B cell (primary cell): Measurements from ENCODE around the gene TPCN1. TPM values are rescaled to one million over a fixed set of nuclear protein-coding genes. Genes with fewer than 3 reads are reported as not detected.
A peak's percentile ranks its signal among the peaks of the same experiment; 100 is the strongest.

Source experiments
- ATAC-seq: fragments of 200-7000 bp; cut with Tn5 transposase; one replicate; pipeline ENCODE4 v1.10.0; 2021; ENCODE audit warnings: low read depth, mild to moderate bottlenecking, moderate number of reproducible peaks, moderate library complexity
- CTCF ChIA-PET: fragments of 350-600 bp; sonication (Branson Sonifier 250); formaldehyde crosslinking; loops from one replicate; lab custom pipeline; 2021; ENCODE audit warnings: antibody characterized with exemption, inconsistent platforms; lab: Charles Lee
- POLR2A ChIA-PET: fragments of 350-600 bp; sonication (Branson Sonifier 250); formaldehyde crosslinking; loops from one replicate; lab custom pipeline; 2021; ENCODE audit warnings: antibody characterized with exemption; lab: Charles Lee
- DNase-seq: peaks from one replicate; pipeline ENCODE4 v3.0.0; 2013
- H2AFZ ChIP-seq: 2 replicates; pipeline ENCODE4 v1.6.1; 2012; ENCODE audit warnings: mild to moderate bottlenecking, low read depth, low read length; ENCODE audit not compliant: insufficient read depth, poor library complexity, severe bottlenecking
- H3K27ac ChIP-seq, 2 donors: 1 replicate in 1 of 2; 2 replicates in 1 of 2; pipeline ENCODE4 v1.5.1; 2012 to 2013; ENCODE audit warnings: low read length in 2 of 2, mild to moderate bottlenecking in 2 of 2, moderate library complexity in 1 of 2
- H3K27me3 ChIP-seq, 4 experiments: fragments of 200-600 bp in 1 of 4; sonication (generic) in 1 of 4; replicated peaks in 1 of 4; 1 replicate in 2 of 4; 2 replicates in 2 of 4; pipeline versions ENCODE4 v1.6.1 to v1.7.0; 2013 to 2016; ENCODE audit warnings: low read length in 3 of 4, mild to moderate bottlenecking in 2 of 4, mixed read lengths in 1 of 4, moderate library complexity in 1 of 4; ENCODE audit not compliant: insufficient read depth in 4 of 4, control insufficient read depth in 3 of 4; ENCODE audit errors: control extremely low read depth in 1 of 4
- H3K36me3 ChIP-seq, 2 experiments: replicated peaks in 1 of 2; 1 replicate in 1 of 2; 2 replicates in 1 of 2; pipeline versions ENCODE4 v1.6.1 to v1.7.1; 2013; ENCODE audit warnings: low read length in 1 of 2; ENCODE audit not compliant: insufficient read depth in 2 of 2, control insufficient read depth in 1 of 2; ENCODE audit errors: control extremely low read depth in 1 of 2, extremely low read depth in 1 of 2
- H3K4me1 ChIP-seq, 2 donors: fragments of 200-600 bp in 1 of 2; sonication (generic) in 1 of 2; 1 replicate in 1 of 2; 2 replicates in 1 of 2; pipeline versions ENCODE4 v1.5.1 to v1.6.1; 2013 to 2017; ENCODE audit warnings: low read length in 2 of 2; ENCODE audit not compliant: control insufficient read depth in 2 of 2, insufficient read depth in 2 of 2
- H3K4me2 ChIP-seq: replicated peaks from 2 replicates; pipeline ENCODE3; 2012; ENCODE audit warnings: mild to moderate bottlenecking, low read depth, low read length; ENCODE audit not compliant: poor library complexity, severe bottlenecking
- H3K4me3 ChIP-seq, 5 experiments: fragments of 200-600 bp in 1 of 5; sonication (generic) in 1 of 5; 1 replicate in 3 of 5; 2 replicates in 2 of 5; pipeline versions ENCODE4 v1.5.1 to v1.7.0; 2011 to 2016; ENCODE audit warnings: low read length in 4 of 5, mild to moderate bottlenecking in 4 of 5, low read depth in 2 of 5, control low read depth in 1 of 5, moderate library complexity in 1 of 5; ENCODE audit not compliant: insufficient read depth in 1 of 5; ENCODE audit errors: control extremely low read depth in 1 of 5, extremely low read depth in 1 of 5
- H3K79me2 ChIP-seq: fragments of 200-600 bp; sonication (generic); one replicate; pipeline ENCODE4 v1.6.0; 2016; ENCODE audit warnings: low read length; ENCODE audit not compliant: control insufficient read depth, insufficient read depth
- H3K9ac ChIP-seq: fragments of 200-600 bp; sonication (generic); 2 replicates; pipeline ENCODE4 v1.6.1; 2017; ENCODE audit warnings: mild to moderate bottlenecking, low read length, moderate library complexity
- H3K9me3 ChIP-seq, 3 donors: one replicate each; pipeline versions ENCODE4 v1.6.1 to v1.7.1; 2013; ENCODE audit warnings: low read length in 2 of 3; ENCODE audit not compliant: control insufficient read depth in 2 of 3, insufficient read depth in 1 of 3; ENCODE audit errors: control extremely low read depth in 1 of 3
- H4K20me1 ChIP-seq: 2 replicates; pipeline ENCODE4 v1.6.0; 2012; ENCODE audit warnings: mild to moderate bottlenecking, low read length; ENCODE audit not compliant: insufficient read depth, control insufficient read depth, poor library complexity, severe bottlenecking
- H3K27ac Mint-ChIP-seq: one replicate; pipeline ENCODE4 v1.8.0; 2021; ENCODE audit warnings: mixed read lengths
- H3K27me3 Mint-ChIP-seq: one replicate; pipeline ENCODE4 v1.8.0; 2021; ENCODE audit warnings: mixed read lengths
- H3K4me1 Mint-ChIP-seq: one replicate; pipeline ENCODE4 v1.8.0; 2021; ENCODE audit warnings: mixed read lengths
- H3K4me3 Mint-ChIP-seq: one replicate; pipeline ENCODE4 v1.8.0; 2021; ENCODE audit warnings: mixed read lengths
- H3K9me3 Mint-ChIP-seq: one replicate; pipeline ENCODE4 v1.8.0; 2022; ENCODE audit warnings: mixed read lengths; ENCODE audit not compliant: insufficient read depth
- EZH2 ChIP-seq: IDR thresholded peaks from 2 replicates; pipeline ENCODE4 v1.6.1; 2012; ENCODE audit warnings: borderline replicate concordance, low read depth, mild to moderate bottlenecking, moderate library complexity, low read length; ENCODE audit not compliant: insufficient read depth, poor library complexity, severe bottlenecking
- WGBS: methylation state at CpG from one replicate; pipeline ENCODE4 v1.1.5; 2013; ENCODE audit warnings: missing lambda C conversion rate; ENCODE audit not compliant: insufficient coverage; 5-methylcytosine and 5-hydroxymethylcytosine counted together
- intact Hi-C: fragments of 100-400 bp; cut with micrococcal nuclease; formaldehyde crosslinking; loops from one replicate; pipeline ENCODE4 v1.10.0; 2022
- polyA plus RNA-seq: library from polyadenylated mRNA; depleted of rRNA; stranded (reverse); fragments of >200 nt; gene quantifications from 2 replicates; pipeline ENCODE4 v1.2.3, GENCODE V29; 2012
- total RNA-seq, 2 donors: library from RNA; stranded (reverse); fragments of 120-200 nt in 1 of 2; gene quantifications; 1 replicate in 1 of 2; 2 replicates in 1 of 2; pipeline versions ENCODE4 v1.2.3 to v1.2.4, GENCODE V29; 2013 to 2022
- TF ChIP-seq, protein P1 (sequence below): fragments of 200-600 bp; IDR thresholded peaks from one replicate; pipeline ENCODE4 v1.8.0; 2022; ENCODE audit warnings: antibody characterized with exemption, mild to moderate bottlenecking

TPCN1 gene
- total and polyA plus RNA-seq, 2 donors (not counting 1 experiment from before 2014, with no cell fraction given): 80.8 to 258 TPM

DNA sequence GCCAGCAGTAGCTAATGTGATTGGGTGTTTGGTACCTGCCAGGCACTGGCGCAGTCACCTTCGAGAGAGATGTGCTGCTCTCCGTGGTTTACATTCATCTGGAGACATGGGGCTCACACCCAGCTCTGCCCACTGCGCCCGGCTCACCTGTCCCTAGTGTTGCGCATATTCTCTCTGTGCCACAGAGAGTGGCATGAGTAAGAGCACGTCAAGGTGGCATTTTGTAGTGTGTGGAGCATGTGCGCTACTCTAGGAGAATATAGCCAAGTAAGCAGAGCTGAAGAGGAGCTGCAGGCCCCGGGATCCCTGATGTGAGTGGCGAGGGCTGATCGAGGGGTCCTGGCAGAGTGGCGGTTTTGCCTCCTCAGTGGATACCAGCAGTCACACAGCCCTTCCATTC, 46.9 kb downstream of the TPCN1 start:
- peak overlapping the region; percentile 26 for H3K27ac Mint-ChIP-seq
- no peak for TF ChIP-seq EZH2
- TF ChIP-seq, protein P1, sequence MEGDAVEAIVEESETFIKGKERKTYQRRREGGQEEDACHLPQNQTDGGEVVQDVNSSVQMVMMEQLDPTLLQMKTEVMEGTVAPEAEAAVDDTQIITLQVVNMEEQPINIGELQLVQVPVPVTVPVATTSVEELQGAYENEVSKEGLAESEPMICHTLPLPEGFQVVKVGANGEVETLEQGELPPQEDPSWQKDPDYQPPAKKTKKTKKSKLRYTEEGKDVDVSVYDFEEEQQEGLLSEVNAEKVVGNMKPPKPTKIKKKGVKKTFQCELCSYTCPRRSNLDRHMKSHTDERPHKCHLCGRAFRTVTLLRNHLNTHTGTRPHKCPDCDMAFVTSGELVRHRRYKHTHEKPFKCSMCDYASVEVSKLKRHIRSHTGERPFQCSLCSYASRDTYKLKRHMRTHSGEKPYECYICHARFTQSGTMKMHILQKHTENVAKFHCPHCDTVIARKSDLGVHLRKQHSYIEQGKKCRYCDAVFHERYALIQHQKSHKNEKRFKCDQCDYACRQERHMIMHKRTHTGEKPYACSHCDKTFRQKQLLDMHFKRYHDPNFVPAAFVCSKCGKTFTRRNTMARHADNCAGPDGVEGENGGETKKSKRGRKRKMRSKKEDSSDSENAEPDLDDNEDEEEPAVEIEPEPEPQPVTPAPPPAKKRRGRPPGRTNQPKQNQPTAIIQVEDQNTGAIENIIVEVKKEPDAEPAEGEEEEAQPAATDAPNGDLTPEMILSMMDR: no peak

DNA sequence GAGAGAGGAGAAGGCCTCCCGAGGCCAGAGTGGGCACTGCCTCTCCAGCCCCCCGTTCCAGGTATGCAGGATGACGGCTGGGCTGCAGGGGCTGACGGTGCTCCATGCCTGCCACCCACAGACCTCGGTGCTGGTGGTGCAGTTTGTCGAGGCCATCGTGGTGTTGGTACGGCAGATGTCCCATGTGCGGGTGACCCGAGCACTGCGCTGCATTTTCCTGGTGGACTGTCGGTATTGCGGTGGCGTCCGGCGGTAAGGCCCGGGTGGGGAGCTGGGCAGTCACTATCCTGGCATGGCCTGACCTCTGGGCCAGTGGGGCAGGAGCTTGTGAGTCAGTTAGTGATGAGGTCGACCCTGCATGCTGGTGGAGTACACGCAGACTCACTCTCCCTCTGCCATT, 47.4 kb downstream of the TPCN1 start:
- H3K4me2 ChIP-seq: no peak overlapping the region
- no peak for DNase-seq
- no peak overlapping the region for H3K4me3 Mint-ChIP-seq
- H3K36me3 ChIP-seq: peaks cover 0 to 64% of the 10 kb centered on the region in 2 experiments
- no peaks in the 10 kb centered on the region for H3K9me3 Mint-ChIP-seq
- no peak for ATAC-seq
- POLR2A ChIA-PET: no interaction called here
- TF ChIP-seq, protein P1: no peak
- no peak for TF ChIP-seq EZH2
- H4K20me1 ChIP-seq: no peaks in the 10 kb centered on the region
- no peaks in the 10 kb centered on the region for H3K9me3 ChIP-seq
- H3K9ac ChIP-seq: no peak overlapping the region
- no peaks in the 10 kb centered on the region for H3K79me2 ChIP-seq
- H3K27me3 Mint-ChIP-seq: no peaks in the 10 kb centered on the region
- H3K4me1 ChIP-seq: no peaks in the 10 kb centered on the region
- no peaks in the 10 kb centered on the region for H3K4me1 Mint-ChIP-seq
- no peak overlapping the region for H3K27ac Mint-ChIP-seq
- no peak overlapping the region for H3K4me3 ChIP-seq
- no peak overlapping the region for H3K27ac ChIP-seq
- intact Hi-C loops: no loop called here
- no peaks in the 10 kb centered on the region for H3K27me3 ChIP-seq
- CTCF ChIA-PET: no interaction called here
- H2AFZ ChIP-seq: no peak overlapping the region
- WGBS: 97% methylated on average over 19 of the region's 19 CpGs

More for the DNA sequence above, 46.9 kb downstream of the TPCN1 start:
- H3K4me1 Mint-ChIP-seq: no peaks in the 10 kb centered on the region
- DNase-seq (no peak), ATAC-seq (no peak)
- no peaks in the 10 kb centered on the region for H3K27me3 Mint-ChIP-seq
- Histone ChIP-seq H3K79me2 (peaks cover 3% of the 10 kb centered on the region), H3K4me3 (no peak overlapping the region), H4K20me1 (no peaks in the 10 kb centered on the region), H3K27me3 (no peaks in the 10 kb centered on the region), H2AFZ (no peak overlapping the region), H3K27ac (no peak overlapping the region), H3K9me3 (no peaks in the 10 kb centered on the region), H3K4me2 (no peak overlapping the region), H3K4me1 (no peaks in the 10 kb centered on the region), H3K36me3 (peaks cover 0 to 61% of the 10 kb centered on the region in 2 experiments), H3K9ac (no peak overlapping the region)
- intact Hi-C loops: no loop called here
- POLR2A ChIA-PET: no interaction called here
- CTCF ChIA-PET: no interaction called here
- no peaks in the 10 kb centered on the region for H3K9me3 Mint-ChIP-seq
- no peak overlapping the region for H3K4me3 Mint-ChIP-seq
- WGBS: 98% methylated on average over 9 of the region's 12 CpGs
